Astrocyte of the cerebellum (primary cell): ENCODE results near the gene PTCD2.

Experiments
- DNase-seq: peaks from one replicate; pipeline ENCODE4 v3.0.0-alpha.2; 2011; ENCODE audit warnings: low read depth
- H3K4me3 ChIP-seq: 2 replicates; pipeline ENCODE4 v1.5.1; 2011; ENCODE audit warnings: mild to moderate bottlenecking, low read depth, low read length, moderate library complexity
- in situ Hi-C: cut with HindIII; loops from 2 replicates; pipeline ENCODE4 v1.10.0; 2017; ENCODE audit warnings: low sequenced_read_pairs
- TF ChIP-seq, protein P1 (sequence below): IDR thresholded peaks from 2 replicates; pipeline ENCODE4 v1.5.1; 2012; ENCODE audit warnings: low read length, low read depth, moderate library complexity, mild to moderate bottlenecking; ENCODE audit errors: missing control alignments

PTCD2 gene

DNA sequence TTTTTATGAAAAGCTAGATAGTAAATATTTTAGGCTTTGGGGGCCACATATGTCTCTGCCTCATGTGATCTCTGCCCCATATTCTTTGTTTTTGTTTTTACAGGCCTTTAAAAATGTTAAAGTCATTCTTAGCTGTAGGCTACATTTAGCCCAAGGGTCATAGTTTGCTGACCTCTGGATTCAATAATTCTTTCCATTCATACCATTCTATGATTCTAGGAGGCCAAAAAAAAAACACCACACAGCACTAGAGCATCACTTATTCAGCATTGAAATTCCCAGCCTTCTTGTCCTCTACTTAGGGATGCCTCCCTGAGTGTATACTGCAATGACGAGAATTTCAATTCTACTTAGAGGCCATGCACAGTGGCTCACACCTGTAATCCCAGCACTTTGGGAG lies 17.0 kb downstream of the PTCD2 start:
- no peak for DNase-seq
- TF ChIP-seq, protein P1, sequence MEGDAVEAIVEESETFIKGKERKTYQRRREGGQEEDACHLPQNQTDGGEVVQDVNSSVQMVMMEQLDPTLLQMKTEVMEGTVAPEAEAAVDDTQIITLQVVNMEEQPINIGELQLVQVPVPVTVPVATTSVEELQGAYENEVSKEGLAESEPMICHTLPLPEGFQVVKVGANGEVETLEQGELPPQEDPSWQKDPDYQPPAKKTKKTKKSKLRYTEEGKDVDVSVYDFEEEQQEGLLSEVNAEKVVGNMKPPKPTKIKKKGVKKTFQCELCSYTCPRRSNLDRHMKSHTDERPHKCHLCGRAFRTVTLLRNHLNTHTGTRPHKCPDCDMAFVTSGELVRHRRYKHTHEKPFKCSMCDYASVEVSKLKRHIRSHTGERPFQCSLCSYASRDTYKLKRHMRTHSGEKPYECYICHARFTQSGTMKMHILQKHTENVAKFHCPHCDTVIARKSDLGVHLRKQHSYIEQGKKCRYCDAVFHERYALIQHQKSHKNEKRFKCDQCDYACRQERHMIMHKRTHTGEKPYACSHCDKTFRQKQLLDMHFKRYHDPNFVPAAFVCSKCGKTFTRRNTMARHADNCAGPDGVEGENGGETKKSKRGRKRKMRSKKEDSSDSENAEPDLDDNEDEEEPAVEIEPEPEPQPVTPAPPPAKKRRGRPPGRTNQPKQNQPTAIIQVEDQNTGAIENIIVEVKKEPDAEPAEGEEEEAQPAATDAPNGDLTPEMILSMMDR, result no peak
- in situ Hi-C loops, result no loop called here
- no peak overlapping the region for H3K4me3 ChIP-seq

DNA sequence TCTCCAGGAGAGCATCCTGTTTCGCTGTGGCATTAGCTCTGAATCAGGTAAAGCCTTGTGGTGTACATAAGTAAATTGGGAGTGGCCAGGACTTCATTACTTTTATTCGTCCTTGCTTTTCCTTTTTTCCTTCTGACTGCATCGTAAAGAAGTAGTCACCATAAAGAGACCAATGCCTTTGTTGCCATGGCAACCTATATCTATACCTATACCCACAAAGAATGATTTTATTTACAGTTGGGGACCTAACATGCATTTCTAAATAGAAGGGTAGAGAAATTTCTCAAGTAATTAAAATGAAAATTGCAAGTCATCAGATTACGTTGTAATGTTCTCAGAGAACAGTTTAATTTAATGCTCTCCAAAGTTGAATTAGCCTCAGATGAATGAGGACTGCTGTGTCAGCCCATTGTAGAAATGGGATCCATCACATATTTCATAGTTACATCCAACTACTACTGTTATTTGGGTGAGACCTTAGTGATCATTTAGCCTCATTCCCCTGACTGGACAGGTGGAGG lies 18.6 kb downstream of the PTCD2 start:
- no peak for DNase-seq
- H3K4me3 ChIP-seq, result no peak overlapping the region
- in situ Hi-C loops, result no loop called here
- TF ChIP-seq, protein P1, result no peak

DNA sequence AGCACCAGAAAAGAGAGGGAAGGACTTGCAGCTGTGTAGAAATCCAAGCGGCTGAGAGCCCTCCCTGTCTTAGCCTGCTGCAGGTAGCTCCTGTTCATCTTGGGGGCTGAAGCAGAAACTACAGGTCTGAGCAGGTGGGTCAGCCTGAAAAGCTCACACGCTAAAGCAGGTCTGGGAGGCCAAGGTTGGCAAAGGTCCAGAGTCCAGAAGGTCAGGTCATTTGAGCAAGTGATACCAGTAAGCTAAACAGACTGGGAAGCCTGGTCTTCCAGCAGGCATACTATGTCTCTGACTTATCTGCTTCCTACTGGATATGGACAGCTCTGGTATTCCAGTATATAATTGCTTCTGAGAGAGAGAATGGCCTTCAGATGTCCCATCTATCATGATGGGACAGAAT lies 26.2 kb downstream of the PTCD2 start:
- in situ Hi-C loops, result no loop called here
- no peak overlapping the region for H3K4me3 ChIP-seq
- TF ChIP-seq, protein P1, result no peak
- DNase-seq, result no peak

DNA sequence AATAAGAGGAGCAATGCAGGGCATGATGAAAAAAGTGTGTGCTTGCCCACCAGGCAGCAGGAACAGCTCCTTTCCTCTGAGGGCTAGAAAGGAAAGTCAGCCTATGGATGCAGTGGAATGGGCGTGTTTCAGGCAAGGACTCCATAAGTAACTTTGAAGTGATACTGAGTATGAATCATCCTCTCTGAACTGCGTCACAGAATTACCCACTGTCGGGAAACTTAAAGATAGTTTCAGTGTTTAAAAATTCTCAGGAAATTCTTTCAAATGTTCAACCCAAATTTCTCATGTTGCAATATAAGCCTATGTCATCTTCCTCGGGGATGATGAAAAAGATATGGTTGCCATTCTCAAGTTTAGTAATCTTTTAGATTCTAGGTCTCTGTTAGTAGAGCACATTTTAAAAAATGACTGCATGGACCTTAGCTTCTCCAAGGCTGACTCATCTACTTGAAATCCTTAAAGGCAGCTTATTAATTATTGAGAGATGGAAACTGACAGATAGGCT lies 27.7 kb downstream of the PTCD2 start:
- TF ChIP-seq, protein P1, result no peak
- in situ Hi-C loops, result no loop called here
- peak; percentile 67 for DNase-seq
- no peak overlapping the region for H3K4me3 ChIP-seq

DNA sequence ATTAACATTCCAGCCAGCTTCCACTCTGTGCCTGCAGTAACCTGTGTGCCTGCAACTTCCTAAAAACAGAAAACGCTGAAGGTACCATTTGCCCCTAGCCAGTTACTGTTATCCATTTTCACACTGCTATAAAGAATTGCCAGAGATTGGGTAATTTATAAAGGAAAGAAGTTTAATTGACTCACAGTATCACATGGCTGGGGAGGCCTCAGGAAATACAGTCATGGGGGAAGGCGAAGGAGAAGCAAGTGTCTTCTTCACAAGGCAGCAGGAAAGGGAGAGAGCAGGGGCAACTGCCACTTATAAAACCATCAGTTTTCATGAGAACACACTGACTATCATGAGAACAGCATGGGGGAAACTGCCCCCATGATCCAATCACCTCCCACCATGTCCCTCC lies 31.2 kb downstream of the PTCD2 start:
- TF ChIP-seq, protein P1, result no peak
- in situ Hi-C loops, result no loop called here
- no peak overlapping the region for H3K4me3 ChIP-seq
- no peak for DNase-seq

DNA sequence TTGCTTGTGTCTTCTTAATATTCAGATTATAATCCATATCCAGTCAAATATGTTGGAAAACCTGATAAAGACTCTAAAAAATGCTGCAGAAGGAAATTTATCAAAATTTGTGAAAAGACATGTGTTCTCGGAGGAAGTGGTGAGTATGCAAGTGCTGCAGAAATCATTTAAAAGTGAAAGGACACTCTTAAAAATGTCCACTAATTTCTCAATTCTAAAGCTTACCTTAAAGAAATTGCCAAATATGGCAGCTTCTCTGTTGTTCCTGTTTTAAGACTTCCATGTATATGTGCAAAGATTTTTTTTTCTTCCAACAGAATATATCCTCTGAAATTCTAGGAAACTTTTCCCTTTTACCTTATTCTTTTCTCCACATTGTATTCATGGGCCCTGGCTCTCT lies 32.4 kb downstream of the PTCD2 start:
- no peak for DNase-seq
- H3K4me3 ChIP-seq, result no peak overlapping the region
- in situ Hi-C loops, result no loop called here
- TF ChIP-seq, protein P1, result no peak

DNA sequence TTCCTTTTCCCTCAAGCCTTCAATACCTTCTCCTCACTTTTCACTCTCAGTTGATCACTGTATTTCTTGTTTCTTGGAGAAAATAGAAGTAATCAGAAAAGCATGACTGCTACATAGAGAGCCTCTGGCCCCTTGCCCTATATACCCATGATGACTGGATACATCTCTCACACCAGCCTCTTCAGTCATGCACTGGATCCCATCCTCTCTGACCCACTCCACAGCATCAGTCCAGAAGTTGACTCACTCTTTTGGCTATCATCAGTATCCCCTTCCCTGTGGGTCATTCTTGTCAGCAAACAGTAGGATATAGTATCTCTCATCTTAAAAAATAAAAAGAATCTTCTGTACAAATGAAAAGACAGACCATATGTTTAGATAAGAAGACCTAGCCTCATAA lies 32.9 kb downstream of the PTCD2 start:
- in situ Hi-C loops, result no loop called here
- TF ChIP-seq, protein P1, result no peak
- H3K4me3 ChIP-seq, result no peak overlapping the region
- peak; percentile 26 for DNase-seq
